ENCODE results near the gene TGM3. TPM values are rescaled to one million over a fixed set of nuclear protein-coding genes. Genes with fewer than 3 reads are reported as not detected.

Gene TGM3
- total RNA-seq, 1 donor from 2014 or later = not detected

- Mint-ChIP-seq H3K4me3 (ENCODE audit: unreplicated experiment) (no peak overlapping the region), H3K27ac (ENCODE audit: unreplicated experiment) (no peak overlapping the region), H3K27me3 (ENCODE audit: unreplicated experiment) (peaks cover 2% of the 10 kb centered on the region), H3K36me3 (ENCODE audit: unreplicated experiment) (no peaks in the 10 kb centered on the region), H3K9me3 (ENCODE audit: unreplicated experiment) (no peaks in the 10 kb centered on the region), H3K4me1 (ENCODE audit: unreplicated experiment) (no peaks in the 10 kb centered on the region)
- DNase-seq (ENCODE audit: extremely low spot score, unreplicated experiment) = no peak
- TF ChIP-seq CTCF (IDR thresholded peaks at IDR 0.05) = no peak
Measured at GRCh38 chr20:2307136-2307535, 11.3 kb downstream of the TGM3 start.

DNA sequence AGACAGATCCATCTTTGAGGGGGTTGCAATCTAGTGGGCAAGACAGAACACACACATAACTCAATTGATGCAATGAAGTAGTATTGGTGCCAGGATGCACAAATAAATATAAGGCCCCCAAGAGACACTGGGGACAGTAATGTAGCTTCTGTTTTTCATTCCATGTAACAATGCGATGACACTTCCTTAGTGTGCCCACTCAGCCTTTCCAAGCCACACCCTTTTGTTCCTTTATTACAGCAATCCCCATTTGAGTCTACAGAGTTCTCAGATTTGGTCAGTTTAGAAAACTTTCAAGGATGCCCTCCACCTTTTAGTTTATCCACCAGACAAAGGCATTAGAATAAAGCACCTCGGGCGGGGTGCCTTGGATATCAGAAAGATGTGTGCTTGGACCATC is 15.5 kb downstream of the TGM3 start:
- no peak for TF ChIP-seq CTCF (IDR thresholded peaks at IDR 0.05)
- H3K27ac Mint-ChIP-seq (ENCODE audit: unreplicated experiment) = no peak overlapping the region
- no peaks in the 10 kb centered on the region for H3K36me3 Mint-ChIP-seq (ENCODE audit: unreplicated experiment)
- no peak for DNase-seq (ENCODE audit: extremely low spot score, unreplicated experiment)
- no peaks in the 10 kb centered on the region for H3K4me1 Mint-ChIP-seq (ENCODE audit: unreplicated experiment)
- peaks cover 2% of the 10 kb centered on the region for H3K27me3 Mint-ChIP-seq (ENCODE audit: unreplicated experiment)
- H3K9me3 Mint-ChIP-seq (ENCODE audit: unreplicated experiment) = no peaks in the 10 kb centered on the region
- H3K4me3 Mint-ChIP-seq (ENCODE audit: unreplicated experiment) = no peak overlapping the region

GRCh38 chr20:2312876-2313275 is 17.1 kb downstream of the TGM3 start:
- no peak for TF ChIP-seq CTCF (IDR thresholded peaks at IDR 0.05)
- Mint-ChIP-seq H3K4me1 (ENCODE audit: unreplicated experiment) (no peaks in the 10 kb centered on the region), H3K9me3 (ENCODE audit: unreplicated experiment) (no peaks in the 10 kb centered on the region), H3K27me3 (ENCODE audit: unreplicated experiment) (no peaks in the 10 kb centered on the region), H3K27ac (ENCODE audit: unreplicated experiment) (no peak overlapping the region), H3K36me3 (ENCODE audit: unreplicated experiment) (no peaks in the 10 kb centered on the region), H3K4me3 (ENCODE audit: unreplicated experiment) (no peak overlapping the region)
- no peak for DNase-seq (ENCODE audit: extremely low spot score, unreplicated experiment)

- no peak for DNase-seq (ENCODE audit: extremely low spot score, unreplicated experiment)
- Mint-ChIP-seq H3K4me1 (ENCODE audit: unreplicated experiment) (no peaks in the 10 kb centered on the region), H3K27ac (ENCODE audit: unreplicated experiment) (no peak overlapping the region), H3K27me3 (ENCODE audit: unreplicated experiment) (no peaks in the 10 kb centered on the region), H3K9me3 (ENCODE audit: unreplicated experiment) (no peaks in the 10 kb centered on the region), H3K4me3 (ENCODE audit: unreplicated experiment) (no peak overlapping the region), H3K36me3 (ENCODE audit: unreplicated experiment) (no peaks in the 10 kb centered on the region)
- no peak for TF ChIP-seq CTCF (IDR thresholded peaks at IDR 0.05)
Measured at GRCh38 chr20:2313316-2313715, 17.5 kb downstream of the TGM3 start.

DNA sequence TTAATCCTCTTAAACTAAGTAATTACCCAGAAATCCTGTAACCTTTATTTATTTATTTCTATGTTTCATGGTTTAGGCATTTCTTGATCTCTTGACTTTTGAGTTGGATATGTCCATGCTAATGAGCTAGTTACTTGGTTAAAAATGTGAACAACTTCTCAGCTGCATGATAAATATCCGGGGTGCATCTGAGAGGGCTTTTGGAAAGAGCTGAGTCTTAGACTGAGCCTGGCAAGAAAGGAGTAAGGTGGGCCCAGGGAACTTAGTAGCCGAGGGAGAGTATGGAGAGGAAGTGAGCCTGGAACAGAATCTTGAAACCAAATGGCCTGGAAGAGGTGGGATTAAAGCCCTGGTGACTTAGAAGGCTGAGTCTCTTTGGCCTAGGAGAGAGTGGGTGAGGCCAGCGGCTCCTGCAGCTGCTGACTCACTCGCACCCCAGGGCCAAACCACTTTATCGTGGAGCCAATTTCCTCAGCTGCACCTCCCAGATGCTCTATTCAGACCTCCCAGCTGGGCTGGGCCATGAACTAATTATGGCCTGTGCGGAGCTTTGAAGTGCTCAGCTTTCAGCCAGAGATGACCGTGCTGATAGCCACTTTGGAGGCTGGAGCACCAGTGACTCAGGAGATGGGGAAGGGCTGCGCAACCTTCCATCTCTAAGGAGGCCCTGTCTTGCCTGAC is 19.1 kb downstream of the TGM3 start:
- no peaks in the 10 kb centered on the region for H3K36me3 Mint-ChIP-seq (ENCODE audit: unreplicated experiment)
- H3K9me3 Mint-ChIP-seq (ENCODE audit: unreplicated experiment) = no peaks in the 10 kb centered on the region
- H3K4me1 Mint-ChIP-seq (ENCODE audit: unreplicated experiment) = no peaks in the 10 kb centered on the region
- H3K27me3 Mint-ChIP-seq (ENCODE audit: unreplicated experiment) = no peaks in the 10 kb centered on the region
- H3K27ac Mint-ChIP-seq (ENCODE audit: unreplicated experiment) = no peak overlapping the region
- DNase-seq (ENCODE audit: extremely low spot score, unreplicated experiment) = no peak
- no peak overlapping the region for H3K4me3 Mint-ChIP-seq (ENCODE audit: unreplicated experiment)
- no peak for TF ChIP-seq CTCF (IDR thresholded peaks at IDR 0.05)
